Natural killer cell treated with Interleukin-12 subunit alpha and Interleukin-12 subunit beta and Interleukin-15 and Interleukin-18, amount 100 ng/mL, for 72 hours (primary cell): ENCODE data around the gene FBXL15. TPM values are rescaled to one million over a fixed set of nuclear protein-coding genes. Genes with fewer than 3 reads are reported as not detected.

ENCODE experiments used
- ATAC-seq, 2 donors: fragments of 150-1000 bp; cut with Tn5 transposase in 1 of 2; sonication (Bioruptor Pico), chemical (Tn5 transposase) in 1 of 2; 2 replicates each; pipeline ENCODE4 v1.10.0; 2021
- DNase-seq: peaks from one replicate; pipeline ENCODE4 v3.0.0; 2022; ENCODE audit warnings: low spot score
- H3K27ac Mint-ChIP-seq, 2 donors: 1 replicate in 1 of 2; 2 replicates in 1 of 2; pipeline ENCODE4 v1.8.0; 2022; ENCODE audit warnings: mixed read lengths in 2 of 2, mild to moderate bottlenecking in 1 of 2, moderate library complexity in 1 of 2
- H3K27me3 Mint-ChIP-seq, 2 donors: 1 replicate in 1 of 2; 2 replicates in 1 of 2; pipeline ENCODE4 v1.8.0; 2022; ENCODE audit warnings: mixed read lengths in 2 of 2
- H3K36me3 Mint-ChIP-seq: one replicate; pipeline ENCODE4 v1.8.0; 2022; ENCODE audit warnings: mixed read lengths
- H3K4me1 Mint-ChIP-seq, 2 donors: 1 replicate in 1 of 2; 2 replicates in 1 of 2; pipeline ENCODE4 v1.8.0; 2022; ENCODE audit warnings: low read depth in 2 of 2, mixed read lengths in 2 of 2, mild to moderate bottlenecking in 1 of 2
- H3K4me3 Mint-ChIP-seq: one replicate; pipeline ENCODE4 v1.8.0; 2022; ENCODE audit warnings: mixed read lengths
- H3K9me3 Mint-ChIP-seq: 2 replicates; pipeline ENCODE4 v1.8.0; 2022; ENCODE audit warnings: mixed read lengths
- total RNA-seq, 2 donors: library from RNA; stranded (reverse); gene quantifications; one replicate each; pipeline ENCODE4 v1.2.3, GENCODE V29; 2022

FBXL15 gene
- total RNA-seq, 2 donors from 2014 or later = 22.0 to 23.7 TPM

DNA sequence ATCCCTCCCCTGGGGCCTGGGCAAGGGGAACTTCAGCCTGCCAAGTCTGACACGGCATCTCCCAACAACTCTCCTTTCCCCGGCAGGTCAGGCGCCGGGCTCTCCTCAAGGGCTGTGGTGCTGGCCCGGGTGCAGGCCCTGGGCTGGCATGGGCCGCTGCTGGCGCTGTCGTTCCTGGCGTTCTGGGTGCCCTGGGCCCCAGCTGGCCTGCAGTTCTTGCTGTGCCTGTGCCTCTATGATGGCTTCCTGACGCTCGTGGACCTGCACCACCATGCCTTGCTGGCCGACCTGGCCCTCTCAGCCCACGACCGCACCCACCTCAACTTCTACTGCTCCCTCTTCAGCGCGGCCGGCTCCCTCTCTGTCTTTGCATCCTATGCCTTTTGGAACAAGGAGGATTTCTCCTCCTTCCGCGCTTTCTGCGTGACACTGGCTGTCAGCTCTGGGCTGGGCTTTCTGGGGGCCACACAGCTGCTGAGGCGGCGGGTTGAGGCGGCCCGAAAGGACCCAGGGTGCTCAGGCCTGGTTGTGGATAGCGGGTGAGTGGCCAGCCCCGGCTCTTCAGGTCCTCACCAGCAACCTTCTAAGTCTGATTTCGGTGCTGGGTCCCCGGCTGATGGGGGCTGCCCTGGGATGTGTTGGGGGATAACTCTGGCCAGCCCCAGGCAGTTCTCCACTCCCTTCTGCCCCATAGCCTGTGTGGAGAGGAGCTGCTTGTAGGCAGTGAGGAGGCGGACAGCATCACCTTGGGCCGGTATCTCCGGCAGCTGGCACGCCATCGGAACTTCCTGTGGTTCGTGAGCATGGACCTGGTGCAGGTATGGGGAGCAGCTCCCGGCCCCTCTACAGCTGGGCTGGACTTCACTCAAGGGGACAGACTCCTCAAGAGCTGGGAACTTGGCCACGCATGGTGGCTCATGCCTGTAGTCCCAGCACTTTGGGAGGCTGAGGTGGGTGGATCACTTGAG lies 50.2 kb downstream of the FBXL15 start:
- Mint-ChIP-seq H3K4me1 (peaks cover 13 to 22% of the 10 kb centered on the region in 2 donors), H3K27ac (no peak overlapping the region), H3K27me3 (no peaks in the 10 kb centered on the region), H3K9me3 (no peaks in the 10 kb centered on the region), H3K36me3 (no peaks in the 10 kb centered on the region), H3K4me3 (no peak overlapping the region)
- DNase-seq (no peak), ATAC-seq (no peak)

Other genes with a start within 250 kb of the FBXL15 start
- gene ELOVL3, start 194.5 kb upstream of the FBXL15 start, total RNA-seq = not detected
- not detected for gene PITX3, start 179.3 kb upstream of the FBXL15 start, total RNA-seq
- 10 to 100 TPM; 63.2 to 65.3 TPM for gene GBF1, start 175.3 kb upstream of the FBXL15 start, total RNA-seq
- gene NFKB2, start 25.1 kb upstream of the FBXL15 start, total RNA-seq = 100 to 1,000 TPM; 370 to 522 TPM
- 1 to 10 TPM; 2.3 to 7.6 TPM for gene PSD, start 2.1 kb upstream of the FBXL15 start, total RNA-seq
- 10 to 100 TPM; 39.8 to 58.5 TPM for gene CUEDC2, start 11.7 kb downstream of the FBXL15 start, total RNA-seq
- under 1 TPM in 1 of 2 donors, not detected in 1; 0.98 TPM for gene C10orf95, start 30.7 kb downstream of the FBXL15 start, total RNA-seq
- 100 to 1,000 TPM in 1 of 2 donors, 10 to 100 TPM in 1; 84.5 to 108 TPM for gene ACTR1A, start 81.9 kb downstream of the FBXL15 start, total RNA-seq
- gene SUFU, start 83.1 kb downstream of the FBXL15 start, total RNA-seq = 10 to 100 TPM in 1 of 2 donors, 1 to 10 TPM in 1; 6.8 to 10.9 TPM
- 10 to 100 TPM; 50.2 to 78.5 TPM for gene TRIM8, start 223.6 kb downstream of the FBXL15 start, total RNA-seq